Measurements from ENCODE around the gene WNT9A.
"Not testable (repeated sequence)": the region's sequence is repeated elsewhere in the genome, so short reads cannot be mapped to it uniquely, and the experiment has no call there.

Gene WNT9A

GRCh38 chr1:227947676-227948492 is at the start of gene WNT9A:
Gene WNT9A, minus strand, starts transcription at chr1:227947932. Its CDS starts 45 bp downstream, at chr1:227947887.
- no peak for DNase-seq

- no peak for DNase-seq
Measured at GRCh38 chr1:227996187-227996950, 48.6 kb upstream of the WNT9A start.

- DNase-seq = no peak
Measured at GRCh38 chr1:227994632-227995300, 47.0 kb upstream of the WNT9A start.

GRCh38 chr1:227987181-227987580 is 39.4 kb upstream of the WNT9A start:
- DNase-seq = no peak

GRCh38 chr1:227975583-227976283 is 28.0 kb upstream of the WNT9A start:
- DNase-seq = not testable (repeated sequence)

GRCh38 chr1:227973724-227974288 is 26.1 kb upstream of the WNT9A start:
- DNase-seq = not testable (repeated sequence)

GRCh38 chr1:227972843-227973374 is 25.2 kb upstream of the WNT9A start:
- not testable (repeated sequence) for DNase-seq

- not testable (repeated sequence) for DNase-seq
Measured at GRCh38 chr1:227972283-227972679, 24.5 kb upstream of the WNT9A start.

GRCh38 chr1:227971643-227972282 is 24.0 kb upstream of the WNT9A start:
- not testable (repeated sequence) for DNase-seq

- DNase-seq = not testable (repeated sequence)
Measured at GRCh38 chr1:227971216-227971615, 23.5 kb upstream of the WNT9A start.

GRCh38 chr1:227970076-227970995 is 22.6 kb upstream of the WNT9A start:
- DNase-seq = not testable (repeated sequence)

- DNase-seq = not testable (repeated sequence)
Measured at GRCh38 chr1:227967815-227968214, 20.1 kb upstream of the WNT9A start.

GRCh38 chr1:227966733-227967132 is 19.0 kb upstream of the WNT9A start:
- DNase-seq = not testable (repeated sequence)

GRCh38 chr1:227961651-227962466 is 14.1 kb upstream of the WNT9A start:
- no peak for DNase-seq

- DNase-seq = no peak
Measured at GRCh38 chr1:227959325-227959860, 11.7 kb upstream of the WNT9A start.

GRCh38 chr1:227958617-227959324 is 11.0 kb upstream of the WNT9A start:
- no peak for DNase-seq

GRCh38 chr1:227955808-227956207 is 8.1 kb upstream of the WNT9A start:
- DNase-seq = no peak

GRCh38 chr1:227954163-227954850 is 6.6 kb upstream of the WNT9A start:
- DNase-seq = no peak
